Psoas muscle (tissue), 8 donors: ENCODE data around the gene SYNPO2. TPM values are rescaled to one million over a fixed set of nuclear protein-coding genes. Genes with fewer than 3 reads are reported as not detected.
"Not testable (repeated sequence)": the region's sequence is repeated elsewhere in the genome, so short reads cannot be mapped to it uniquely, and the experiment has no call there.

ENCODE experiments used
- ATAC-seq, 4 donors: fragments of 200-7000 bp; cut with Tn5 transposase; one replicate each; pipeline ENCODE4 v1.9.1; 2020; ENCODE audit warnings: moderate library complexity in 3 of 4, mild to moderate bottlenecking in 2 of 4
- DNase-seq, 2 donors: peaks; one replicate each; pipeline ENCODE4 v3.0.0-alpha.2; 2020
- H3K27ac ChIP-seq: fragments of 200-600 bp; one replicate; pipeline ENCODE4 v1.8.0; 2022
- H3K27me3 ChIP-seq, 3 donors: fragments of 200-600 bp in 1 of 3; one replicate each; pipeline versions ENCODE4 v1.6.1 to v1.8.0; 2013 to 2022; ENCODE audit warnings: low read length in 2 of 3, mild to moderate bottlenecking in 2 of 3, moderate library complexity in 1 of 3; ENCODE audit not compliant: insufficient read depth in 3 of 3
- H3K36me3 ChIP-seq, 2 donors: fragments of 200-600 bp in 1 of 2; one replicate each; pipeline versions ENCODE4 v1.6.1 to v1.8.0; 2013 to 2022; ENCODE audit warnings: low read depth in 1 of 2, mild to moderate bottlenecking in 1 of 2, moderate library complexity in 1 of 2; ENCODE audit not compliant: insufficient read depth in 1 of 2
- H3K4me1 ChIP-seq: fragments of 200-600 bp; one replicate; pipeline ENCODE4 v1.8.0; 2022
- H3K4me3 ChIP-seq: fragments of 200-600 bp; one replicate; pipeline ENCODE4 v1.8.0; 2022; ENCODE audit warnings: mild to moderate bottlenecking
- H3K9me3 ChIP-seq: fragments of 200-600 bp; one replicate; pipeline ENCODE4 v1.8.0; 2022
- WGBS, 3 donors: extraction: QIAGEN DNeasy Blood & Tissue Kit; methylation state at CpG; one replicate each; pipeline versions ENCODE4 v1.1.6 to v1.1.7; 2013; 5-methylcytosine and 5-hydroxymethylcytosine counted together
- intact Hi-C, 2 donors: fragments of 100-400 bp; cut with DNase I; formaldehyde crosslinking; loops; one replicate each; pipeline versions ENCODE4 v1.11.0 to v1.14.2; 2022
- polyA plus RNA-seq, 3 donors: library from polyadenylated mRNA; stranded (reverse); fragments of 200-250 nt; gene quantifications; one replicate each; pipeline ENCODE4 v1.2.3, GENCODE V29; 2013
- total RNA-seq, 4 donors: library from RNA; stranded (reverse); fragmentation: NEBNext Ultra II Directional in 2 of 4; extraction: Animal tissue kit (Norgen Biotek cat#: 25700) in 2 of 4; gene quantifications; one replicate each; pipeline versions ENCODE4 v1.2.1 to v1.2.4, GENCODE V29; 2021 to 2023
- TF ChIP-seq, protein P1 (sequence below): fragments of 200-600 bp; IDR thresholded peaks from one replicate; pipeline ENCODE4 v1.8.0; 2022; ENCODE audit warnings: antibody characterized with exemption
- donor health status: healthy with polysubstance abuse.
- donor health status: DM: no; HTN: no; CAD: no; lungs with moderate emphysema.
- donor health status: Bipolar disorder and iron deficiency.
- donor health status: healthy.
- donor health status: DM: yes; HTN: yes; CAD: no.
- donor health status: DM: no; HTN: no; CAD: no.
- donor health status: DM: no; HTN: no; CAD: no.
- donor health status: DM: yes; HTN: yes; CAD: no.

Gene SYNPO2
- total and polyA plus RNA-seq, 7 donors, result 35.7 to 2,858 (median 1,548) TPM

- Histone ChIP-seq H3K27ac (peak overlapping the region; percentile 94), H3K4me3 (no peak overlapping the region), H3K9me3 (no peaks in the 10 kb centered on the region), H3K27me3 (no peaks in the 10 kb centered on the region), H3K4me1 (peaks cover 44% of the 10 kb centered on the region), H3K36me3 (no peaks in the 10 kb centered on the region)
- DNase-seq, result no peak
- TF ChIP-seq, protein P1, sequence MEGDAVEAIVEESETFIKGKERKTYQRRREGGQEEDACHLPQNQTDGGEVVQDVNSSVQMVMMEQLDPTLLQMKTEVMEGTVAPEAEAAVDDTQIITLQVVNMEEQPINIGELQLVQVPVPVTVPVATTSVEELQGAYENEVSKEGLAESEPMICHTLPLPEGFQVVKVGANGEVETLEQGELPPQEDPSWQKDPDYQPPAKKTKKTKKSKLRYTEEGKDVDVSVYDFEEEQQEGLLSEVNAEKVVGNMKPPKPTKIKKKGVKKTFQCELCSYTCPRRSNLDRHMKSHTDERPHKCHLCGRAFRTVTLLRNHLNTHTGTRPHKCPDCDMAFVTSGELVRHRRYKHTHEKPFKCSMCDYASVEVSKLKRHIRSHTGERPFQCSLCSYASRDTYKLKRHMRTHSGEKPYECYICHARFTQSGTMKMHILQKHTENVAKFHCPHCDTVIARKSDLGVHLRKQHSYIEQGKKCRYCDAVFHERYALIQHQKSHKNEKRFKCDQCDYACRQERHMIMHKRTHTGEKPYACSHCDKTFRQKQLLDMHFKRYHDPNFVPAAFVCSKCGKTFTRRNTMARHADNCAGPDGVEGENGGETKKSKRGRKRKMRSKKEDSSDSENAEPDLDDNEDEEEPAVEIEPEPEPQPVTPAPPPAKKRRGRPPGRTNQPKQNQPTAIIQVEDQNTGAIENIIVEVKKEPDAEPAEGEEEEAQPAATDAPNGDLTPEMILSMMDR, result no peak
- intact Hi-C loops, result no loop called here
- 66 to 75% (median 71%) methylated on average over 2 of the region's 2 CpGs for WGBS, 3 donors
- ATAC-seq, result no peak
Measured at GRCh38 chr4:119008761-119009160, 120.1 kb downstream of the SYNPO2 start.

GRCh38 chr4:119010221-119010620 lies 121.6 kb downstream of the SYNPO2 start:
- peak overlapping the region; percentile 35 for H3K4me3 ChIP-seq
- peak overlapping the region; percentile 94 for H3K27ac ChIP-seq
- not testable (repeated sequence) for DNase-seq, H3K36me3 ChIP-seq, ATAC-seq, H3K27me3 ChIP-seq, H3K9me3 ChIP-seq
- peaks cover 53% of the 10 kb centered on the region for H3K4me1 ChIP-seq
- 86 to 93% (median 90%) methylated on average over 2 of the region's 2 CpGs for WGBS, 3 donors
- intact Hi-C loops, result loop anchor here in 1 of 2 donors (2.0 kb wide), 1 partner anchor 17 kb away; no protein-coding TSS in a partner anchor

GRCh38 chr4:119010909-119011606 lies 122.4 kb downstream of the SYNPO2 start:
- Histone ChIP-seq H3K9me3 (no peaks in the 10 kb centered on the region), H3K27ac (peak overlapping the region; percentile 94), H3K27me3 (no peaks in the 10 kb centered on the region), H3K4me1 (peaks cover 52% of the 10 kb centered on the region), H3K4me3 (peak overlapping the region; percentile 35), H3K36me3 (no peaks in the 10 kb centered on the region)
- 19 to 41% (median 23%) methylated on average over 7 of the region's 7 CpGs for WGBS, 3 donors
- intact Hi-C loops, result loop anchor here in 1 of 2 donors (2.0 kb wide), 1 partner anchor 16 kb away; no protein-coding TSS in a partner anchor
- TF ChIP-seq, protein P1, result no peak
- ATAC-seq (peak; percentile 90 to 96 (median 94)), DNase-seq (peak; percentile 69 to 87)

- Histone ChIP-seq H3K27ac (peak overlapping the region; percentile 94), H3K27me3 (no peaks in the 10 kb centered on the region), H3K36me3 (no peaks in the 10 kb centered on the region), H3K4me1 (peaks cover 51% of the 10 kb centered on the region), H3K4me3 (peak overlapping the region; percentile 35), H3K9me3 (no peaks in the 10 kb centered on the region)
- peak in 1 of 4 donors; percentile 3 for ATAC-seq
- TF ChIP-seq, protein P1, result no peak
- 28 to 41% (median 36%) methylated on average over 1 of the region's 1 CpG for WGBS, 3 donors
- intact Hi-C loops, result loop anchor here in 1 of 2 donors (2.0 kb wide), 1 partner anchor 15 kb away; no protein-coding TSS in a partner anchor
- DNase-seq, result no peak
Measured at GRCh38 chr4:119011607-119011988, 122.9 kb downstream of the SYNPO2 start.

GRCh38 chr4:119014658-119015057 lies 126.0 kb downstream of the SYNPO2 start:
- H3K9me3 ChIP-seq, result no peaks in the 10 kb centered on the region
- H3K36me3 ChIP-seq, result no peaks in the 10 kb centered on the region
- DNase-seq (no peak), ATAC-seq (no peak)
- H3K27ac ChIP-seq, result peak overlapping the region; percentile 56
- peaks cover 33% of the 10 kb centered on the region for H3K4me1 ChIP-seq
- H3K4me3 ChIP-seq, result no peak overlapping the region
- intact Hi-C loops, result no loop called here
- 43 to 51% (median 50%) methylated on average over 2 of the region's 2 CpGs for WGBS, 3 donors
- H3K27me3 ChIP-seq, result no peaks in the 10 kb centered on the region
- TF ChIP-seq, protein P1, result no peak
